Measurements from ENCODE around the gene MIPOL1.

The MIPOL1 gene

GRCh38 chr14:37318938-37319337 is 121.2 kb downstream of the MIPOL1 start:
- Histone ChIP-seq H3K9me2 (replicated peaks; ENCODE audit: low read depth, low read length) (no peaks in the 10 kb centered on the region), H3K79me2 (ENCODE audit: insufficient read depth, low read length) (no peaks in the 10 kb centered on the region), H3K9me3 (ENCODE audit: insufficient read depth, low read depth, low read length) (no peaks in the 10 kb centered on the region), H3K9ac (ENCODE audit: low read depth, low read length, poor library complexity, severe bottlenecking) (no peak overlapping the region), H3F3A (ENCODE audit: low read depth) (no peaks in the 10 kb centered on the region), H3K36me3 (ENCODE audit: insufficient read depth, low read length) (no peaks in the 10 kb centered on the region), H2AFZ (ENCODE audit: low read length) (no peak overlapping the region), H3K4me1 (ENCODE audit: insufficient read depth, low read length, poor library complexity, severe bottlenecking) (no peaks in the 10 kb centered on the region), H3K27me3 (ENCODE audit: insufficient read depth, low read length, poor library complexity, severe bottlenecking) (no peaks in the 10 kb centered on the region), H3K4me2 (ENCODE audit: low read depth, low read length, poor library complexity, severe bottlenecking) (no peak overlapping the region), H4K20me1 (ENCODE audit: insufficient read depth, low read length, poor library complexity, severe bottlenecking) (no peaks in the 10 kb centered on the region), H3K4me3 (ENCODE audit: low read length, poor library complexity, severe bottlenecking) (no peak overlapping the region)
- no peak for TF ChIP-seq EZH2phosphoT487 (IDR thresholded peaks at IDR 0.05; ENCODE audit: borderline replicate concordance)
- no peak for TF ChIP-seq CTCF (conservative IDR thresholded peaks at IDR 0.05; ENCODE audit: low read length)

GRCh38 chr14:37320106-37320505 is 122.4 kb downstream of the MIPOL1 start:
- no peaks in the 10 kb centered on the region for H3K27me3 ChIP-seq (ENCODE audit: insufficient read depth, low read length, poor library complexity, severe bottlenecking)
- H3K79me2 ChIP-seq (ENCODE audit: insufficient read depth, low read length): no peaks in the 10 kb centered on the region
- no peaks in the 10 kb centered on the region for H3K36me3 ChIP-seq (ENCODE audit: insufficient read depth, low read length)
- no peaks in the 10 kb centered on the region for H3K4me1 ChIP-seq (ENCODE audit: insufficient read depth, low read length, poor library complexity, severe bottlenecking)
- H4K20me1 ChIP-seq (ENCODE audit: insufficient read depth, low read length, poor library complexity, severe bottlenecking): no peaks in the 10 kb centered on the region
- no peak overlapping the region for H3K4me3 ChIP-seq (ENCODE audit: low read length, poor library complexity, severe bottlenecking)
- no peak overlapping the region for H3K4me2 ChIP-seq (ENCODE audit: low read depth, low read length, poor library complexity, severe bottlenecking)
- no peaks in the 10 kb centered on the region for H3F3A ChIP-seq (ENCODE audit: low read depth)
- H3K9me3 ChIP-seq (ENCODE audit: insufficient read depth, low read depth, low read length): no peaks in the 10 kb centered on the region
- no peak overlapping the region for H3K9ac ChIP-seq (ENCODE audit: low read depth, low read length, poor library complexity, severe bottlenecking)
- no peak overlapping the region for H2AFZ ChIP-seq (ENCODE audit: low read length)
- no peak for TF ChIP-seq CTCF (conservative IDR thresholded peaks at IDR 0.05; ENCODE audit: low read length)
- no peak for TF ChIP-seq EZH2phosphoT487 (IDR thresholded peaks at IDR 0.05; ENCODE audit: borderline replicate concordance)
- H3K9me2 ChIP-seq (replicated peaks; ENCODE audit: low read depth, low read length): no peaks in the 10 kb centered on the region

- TF ChIP-seq EZH2phosphoT487 (IDR thresholded peaks at IDR 0.05; ENCODE audit: borderline replicate concordance): no peak
- no peak for TF ChIP-seq CTCF (conservative IDR thresholded peaks at IDR 0.05; ENCODE audit: low read length)
- H4K20me1 ChIP-seq (ENCODE audit: insufficient read depth, low read length, poor library complexity, severe bottlenecking): no peaks in the 10 kb centered on the region
- no peaks in the 10 kb centered on the region for H3F3A ChIP-seq (ENCODE audit: low read depth)
These were observed 127.6 kb downstream of the MIPOL1 start for GRCh38 chr14:37325332-37325731.

More at GRCh38 chr14:37325332-37325731, 127.6 kb downstream of the MIPOL1 start:
- H3K4me1 ChIP-seq (ENCODE audit: insufficient read depth, low read length, poor library complexity, severe bottlenecking): no peaks in the 10 kb centered on the region
- H3K79me2 ChIP-seq (ENCODE audit: insufficient read depth, low read length): no peaks in the 10 kb centered on the region
- H3K36me3 ChIP-seq (ENCODE audit: insufficient read depth, low read length): no peaks in the 10 kb centered on the region
- H3K4me2 ChIP-seq (ENCODE audit: low read depth, low read length, poor library complexity, severe bottlenecking): no peak overlapping the region
- H3K9me2 ChIP-seq (replicated peaks; ENCODE audit: low read depth, low read length): no peaks in the 10 kb centered on the region
- no peaks in the 10 kb centered on the region for H3K27me3 ChIP-seq (ENCODE audit: insufficient read depth, low read length, poor library complexity, severe bottlenecking)
- H2AFZ ChIP-seq (ENCODE audit: low read length): no peak overlapping the region
- no peaks in the 10 kb centered on the region for H3K9me3 ChIP-seq (ENCODE audit: insufficient read depth, low read depth, low read length)
- no peak overlapping the region for H3K9ac ChIP-seq (ENCODE audit: low read depth, low read length, poor library complexity, severe bottlenecking)
- H3K4me3 ChIP-seq (ENCODE audit: low read length, poor library complexity, severe bottlenecking): no peak overlapping the region
